A549 (cell line): Measurements from ENCODE around the gene NUDCD3.

ENCODE experiments used
- CTCF ChIP-seq: fragments of >200 bp; sonication (Bioruptor Twin); formaldehyde crosslinking; IDR thresholded peaks from 3 replicates; pipeline ENCODE4 v1.5.1; 2016
- EHMT2 ChIP-seq: fragments of 200-600 bp; sonication (generic); IDR thresholded peaks from 2 replicates; pipeline ENCODE4 v1.6.1; 2016; ENCODE audit warnings: antibody characterized with exemption, low read depth, mild to moderate bottlenecking, moderate library complexity
- EP300 ChIP-seq, 2 experiments: fragments of >200 bp; sonication (Bioruptor Twin); formaldehyde crosslinking; IDR thresholded peaks; 2 replicates in 1 of 2; 3 replicates in 1 of 2; pipeline ENCODE4 v1.6.1; 2016 to 2017
- KDM1A ChIP-seq: fragments of 200-600 bp; sonication (generic); IDR thresholded peaks from 2 replicates; pipeline ENCODE4 v1.6.1; 2016; ENCODE audit warnings: low read depth, mild to moderate bottlenecking
- MAX ChIP-seq: IDR thresholded peaks from 2 replicates; pipeline ENCODE4 v1.6.1; 2012
- PBX3 ChIP-seq: IDR thresholded peaks from 2 replicates; pipeline ENCODE4 v1.6.1; 2012
- POLR2A ChIP-seq: IDR thresholded peaks from 2 replicates; pipeline ENCODE4 v1.6.1; 2012; ENCODE audit warnings: mild to moderate bottlenecking, low read length

GRCh38 chr7:44440577-44441078, 49.8 kb downstream of the NUDCD3 start:
- TF ChIP-seq EP300 (IDR thresholded peaks at IDR 0.05) (no peak), MAX (no peak), CTCF (no peak), EHMT2 (no peak), KDM1A (no peak), POLR2A (no peak), PBX3 (no peak)
